Activated naive CD8-positive, alpha-beta T cell treated with anti-CD3 and anti-CD28 coated beads for 36 hours (primary cell): ENCODE measurements around the gene ADRB2. TPM values are rescaled to one million over a fixed set of nuclear protein-coding genes. Genes with fewer than 3 reads are reported as not detected.
A peak's percentile ranks its signal among the peaks of the same experiment; 100 is the strongest.

Experiments
- DNase-seq: peaks from one replicate; pipeline ENCODE4 v3.0.0; 2021
- H3K27ac Mint-ChIP-seq: one replicate; pipeline ENCODE4 v1.8.0; 2022; ENCODE audit warnings: mild to moderate bottlenecking, moderate library complexity, mixed read lengths
- H3K27me3 Mint-ChIP-seq: one replicate; pipeline ENCODE4 v1.8.0; 2022; ENCODE audit warnings: mild to moderate bottlenecking, mixed read lengths
- H3K36me3 Mint-ChIP-seq: one replicate; pipeline ENCODE4 v1.8.0; 2021; ENCODE audit warnings: mild to moderate bottlenecking, mixed read lengths
- H3K4me1 Mint-ChIP-seq: one replicate; pipeline ENCODE4 v1.8.0; 2021; ENCODE audit warnings: mixed read lengths
- H3K4me3 Mint-ChIP-seq: one replicate; pipeline ENCODE4 v1.8.0; 2022; ENCODE audit warnings: mild to moderate bottlenecking, moderate library complexity, mixed read lengths
- H3K9me3 Mint-ChIP-seq: one replicate; pipeline ENCODE4 v1.8.0; 2022; ENCODE audit warnings: mixed read lengths
- total RNA-seq, 2 experiments: library from RNA; stranded (reverse); gene quantifications; one replicate each; pipeline ENCODE4 v1.2.3, GENCODE V29; 2021

Gene ADRB2
- total RNA-seq, 2 experiments from 2014 or later = 0.18 to 0.23 TPM

DNA sequence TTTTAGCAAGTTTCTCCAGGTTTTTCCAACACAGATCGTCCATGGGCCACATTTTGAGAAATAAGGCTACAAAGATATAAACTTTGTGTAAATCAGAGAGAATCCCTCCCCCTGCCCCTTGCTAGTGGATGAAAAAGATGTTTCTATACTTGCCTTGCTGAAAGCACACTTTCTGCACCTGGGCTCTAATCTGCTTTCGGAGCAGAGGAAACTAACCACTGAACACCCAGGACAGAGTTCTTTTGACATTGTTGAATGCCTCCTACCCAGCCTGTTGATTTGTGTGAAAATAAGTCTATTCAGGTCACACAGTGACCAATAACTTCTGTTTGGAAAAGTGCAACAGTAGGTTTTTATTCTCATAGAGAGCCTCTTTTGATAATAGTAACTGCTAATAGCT is 7.5 kb downstream of the ADRB2 start:
- no peak for DNase-seq
- Mint-ChIP-seq H3K27ac (peak overlapping the region; percentile 9), H3K4me3 (no peak overlapping the region), H3K9me3 (no peaks in the 10 kb centered on the region), H3K36me3 (no peaks in the 10 kb centered on the region), H3K27me3 (no peaks in the 10 kb centered on the region), H3K4me1 (peaks cover 13% of the 10 kb centered on the region)

DNA sequence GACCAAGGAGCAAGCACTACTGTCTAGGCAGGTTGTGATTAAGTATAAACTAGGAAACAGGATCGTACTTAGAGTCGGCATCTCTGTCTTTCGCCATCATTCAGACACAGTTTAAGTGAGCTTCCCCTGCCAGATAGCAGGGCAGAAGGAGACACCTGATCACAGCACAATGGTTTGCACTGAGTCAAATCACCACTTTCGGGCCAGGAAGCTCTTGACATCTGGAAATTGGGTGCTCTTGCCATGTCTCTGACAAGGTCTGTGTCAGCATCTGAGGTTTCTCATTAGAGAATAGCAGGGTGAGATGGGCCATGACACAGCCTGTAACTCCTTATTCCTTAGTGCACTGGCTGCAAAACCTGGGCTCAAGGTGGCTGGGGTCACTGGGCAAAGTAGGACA is 8.3 kb downstream of the ADRB2 start:
- H3K4me1 Mint-ChIP-seq = peaks cover 13% of the 10 kb centered on the region
- H3K4me3 Mint-ChIP-seq = no peak overlapping the region
- H3K27me3 Mint-ChIP-seq = no peaks in the 10 kb centered on the region
- DNase-seq = no peak
- no peaks in the 10 kb centered on the region for H3K36me3 Mint-ChIP-seq
- H3K9me3 Mint-ChIP-seq = no peaks in the 10 kb centered on the region
- H3K27ac Mint-ChIP-seq = no peak overlapping the region

DNA sequence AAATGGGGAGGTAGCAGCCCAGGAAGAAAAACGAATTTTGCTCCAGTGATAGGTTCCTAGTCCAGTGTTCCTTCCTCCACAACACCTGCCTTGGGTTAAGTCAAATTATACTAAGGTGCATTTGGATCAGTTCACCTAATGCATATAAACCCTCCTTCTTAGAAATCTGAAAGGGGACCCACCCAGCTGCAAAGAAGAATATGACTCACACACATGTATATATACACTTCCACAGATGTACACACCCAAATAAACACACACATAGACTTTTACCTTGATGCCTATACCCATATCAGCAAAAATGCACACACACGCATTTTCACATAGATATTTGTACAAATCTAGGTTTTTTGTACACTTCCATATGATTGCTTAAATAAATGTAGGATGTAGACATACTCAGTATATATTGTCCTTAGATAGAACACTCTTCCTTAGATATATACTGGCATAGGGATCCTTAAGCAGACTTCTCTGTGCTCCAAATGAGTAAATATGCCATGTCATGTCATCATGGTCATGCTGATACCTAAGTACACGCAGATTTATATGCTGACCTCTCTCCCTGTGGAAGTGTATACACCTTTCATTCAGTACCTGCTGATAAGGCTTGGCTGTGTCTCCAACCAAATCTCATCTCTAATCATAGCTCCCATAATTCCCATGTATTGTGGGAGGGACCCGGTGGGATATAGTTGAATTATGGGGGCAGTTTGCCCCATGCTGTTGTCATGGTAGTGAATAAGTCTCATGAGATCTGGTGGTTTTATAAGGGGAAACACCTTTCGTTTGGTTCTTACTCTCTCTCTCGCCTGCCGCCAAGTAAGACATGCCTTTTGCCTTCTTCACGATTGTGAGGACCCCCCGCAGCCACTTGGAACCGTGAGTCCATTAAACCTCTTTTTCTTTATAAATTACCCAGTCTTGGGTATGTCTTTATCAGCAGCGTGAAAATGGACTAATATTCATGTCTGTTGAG is 10.2 kb downstream of the ADRB2 start:
- Mint-ChIP-seq H3K36me3 (no peaks in the 10 kb centered on the region), H3K4me3 (no peak overlapping the region), H3K27ac (no peak overlapping the region), H3K9me3 (no peaks in the 10 kb centered on the region), H3K4me1 (peaks cover 8% of the 10 kb centered on the region), H3K27me3 (peaks cover 5% of the 10 kb centered on the region)
- no peak for DNase-seq

DNA sequence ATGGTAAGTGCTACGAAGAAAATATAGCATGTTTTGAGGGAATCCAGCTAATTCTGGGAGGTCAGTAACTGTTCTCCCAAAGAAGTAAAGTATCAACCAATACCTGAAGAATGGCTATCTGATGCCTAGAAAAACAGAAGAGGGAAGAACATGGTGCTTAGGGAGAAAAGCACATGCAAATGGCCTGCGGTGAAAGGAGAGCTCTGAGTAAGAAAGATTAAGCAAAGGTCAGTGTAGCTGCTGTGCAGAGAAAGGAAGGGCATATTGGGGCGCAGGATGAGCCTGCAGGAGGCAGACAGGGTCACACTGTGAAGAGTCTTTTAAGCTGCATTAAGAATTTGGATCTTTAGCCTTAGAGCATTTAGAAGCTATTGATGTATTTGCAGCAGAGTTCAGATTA is 11.0 kb downstream of the ADRB2 start:
- Mint-ChIP-seq H3K36me3 (no peaks in the 10 kb centered on the region), H3K9me3 (no peaks in the 10 kb centered on the region), H3K4me3 (no peak overlapping the region), H3K27ac (no peak overlapping the region), H3K4me1 (peaks cover 5% of the 10 kb centered on the region), H3K27me3 (peaks cover 5% of the 10 kb centered on the region)
- no peak for DNase-seq

DNA sequence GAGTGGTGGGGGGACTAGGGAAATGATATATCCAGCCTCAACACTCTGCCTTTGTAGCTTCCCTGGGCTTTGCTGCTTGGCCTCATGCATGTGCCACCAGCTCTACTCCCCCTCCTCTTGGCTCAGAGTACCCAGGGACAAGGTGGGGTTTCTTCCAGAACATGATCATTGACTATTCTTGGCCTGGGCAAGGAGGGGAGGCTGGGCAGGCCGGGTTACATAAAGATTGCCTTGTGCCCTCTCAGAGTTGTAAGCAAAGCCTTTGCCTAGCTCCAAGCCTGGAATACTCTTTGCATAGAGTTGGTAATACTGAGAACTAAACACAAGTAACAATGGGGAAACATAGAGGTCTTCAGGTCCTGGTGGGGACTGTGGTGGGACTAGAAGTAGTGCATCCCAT is 11.9 kb downstream of the ADRB2 start:
- H3K4me3 Mint-ChIP-seq = no peak overlapping the region
- no peaks in the 10 kb centered on the region for H3K9me3 Mint-ChIP-seq
- no peak overlapping the region for H3K27ac Mint-ChIP-seq
- H3K4me1 Mint-ChIP-seq = no peaks in the 10 kb centered on the region
- H3K36me3 Mint-ChIP-seq = no peaks in the 10 kb centered on the region
- peaks cover 6% of the 10 kb centered on the region for H3K27me3 Mint-ChIP-seq
- no peak for DNase-seq

DNA sequence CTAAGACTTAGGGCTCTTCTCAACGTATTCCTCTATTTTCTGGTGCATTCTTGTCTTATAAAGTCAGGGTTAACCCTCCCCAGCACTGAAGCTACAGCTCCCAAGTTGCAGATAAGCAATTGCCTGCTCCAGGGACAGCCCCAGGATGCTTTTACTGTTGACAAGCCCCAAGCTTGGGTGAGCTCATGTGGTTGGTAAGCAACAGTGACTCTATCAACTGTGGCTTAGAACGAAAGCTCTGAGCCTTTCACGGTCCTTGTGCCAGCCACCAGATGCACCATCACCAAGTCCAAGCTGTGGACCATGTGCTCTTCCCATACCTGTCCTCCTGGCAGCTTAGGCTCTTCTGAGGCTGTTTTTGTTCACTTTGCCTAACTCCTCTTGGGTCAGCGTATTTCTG is 13.5 kb downstream of the ADRB2 start:
- Mint-ChIP-seq H3K27ac (no peak overlapping the region), H3K27me3 (peaks cover 9% of the 10 kb centered on the region), H3K36me3 (no peaks in the 10 kb centered on the region), H3K9me3 (no peaks in the 10 kb centered on the region), H3K4me1 (peaks cover 4% of the 10 kb centered on the region), H3K4me3 (no peak overlapping the region)
- DNase-seq = no peak

DNA sequence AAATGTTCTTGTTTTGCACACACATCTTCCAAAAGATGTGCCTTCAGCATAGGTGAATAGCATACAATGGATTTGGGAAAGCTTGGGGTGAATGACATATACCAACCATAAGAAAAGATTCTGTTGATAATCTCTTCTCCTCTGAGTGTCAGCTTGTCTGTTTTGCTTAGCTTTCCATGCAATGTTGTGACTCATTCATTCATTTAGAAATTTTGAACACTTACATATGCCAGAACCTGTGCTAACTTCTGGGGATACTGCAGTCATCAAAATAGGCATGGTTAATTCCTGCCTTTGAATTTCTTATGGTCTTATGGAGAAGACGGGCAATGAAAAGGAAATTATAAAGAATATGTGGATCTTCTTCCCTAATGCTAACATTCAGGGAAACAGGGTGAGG is 14.1 kb downstream of the ADRB2 start:
- DNase-seq = no peak
- no peaks in the 10 kb centered on the region for H3K36me3 Mint-ChIP-seq
- H3K27ac Mint-ChIP-seq = no peak overlapping the region
- H3K9me3 Mint-ChIP-seq = no peaks in the 10 kb centered on the region
- H3K4me3 Mint-ChIP-seq = no peak overlapping the region
- peaks cover 6% of the 10 kb centered on the region for H3K4me1 Mint-ChIP-seq
- peaks cover 9% of the 10 kb centered on the region for H3K27me3 Mint-ChIP-seq

DNA sequence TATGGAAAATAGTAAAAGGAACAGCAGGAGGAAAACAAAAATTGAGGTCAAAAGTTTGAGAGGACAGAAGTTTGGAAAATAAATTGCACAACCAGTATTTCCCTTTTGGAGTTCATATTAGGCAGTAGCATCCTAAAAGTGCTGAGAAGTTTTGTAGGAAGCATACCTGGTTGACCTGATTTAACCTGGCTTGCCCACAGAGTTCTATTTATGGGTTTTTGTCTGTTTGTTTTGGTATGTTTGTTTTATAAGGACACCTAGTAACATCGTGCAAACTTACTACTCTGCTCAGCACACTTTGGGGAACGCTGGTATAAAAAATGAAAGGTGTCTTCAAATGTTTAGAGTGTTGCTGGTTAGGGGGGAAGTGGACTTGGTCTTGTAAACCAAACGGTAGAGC is 15.1 kb downstream of the ADRB2 start:
- no peak for DNase-seq
- Mint-ChIP-seq H3K4me3 (no peak overlapping the region), H3K27ac (no peak overlapping the region), H3K36me3 (no peaks in the 10 kb centered on the region), H3K27me3 (peaks cover 9% of the 10 kb centered on the region), H3K4me1 (peaks cover 11% of the 10 kb centered on the region), H3K9me3 (no peaks in the 10 kb centered on the region)

DNA sequence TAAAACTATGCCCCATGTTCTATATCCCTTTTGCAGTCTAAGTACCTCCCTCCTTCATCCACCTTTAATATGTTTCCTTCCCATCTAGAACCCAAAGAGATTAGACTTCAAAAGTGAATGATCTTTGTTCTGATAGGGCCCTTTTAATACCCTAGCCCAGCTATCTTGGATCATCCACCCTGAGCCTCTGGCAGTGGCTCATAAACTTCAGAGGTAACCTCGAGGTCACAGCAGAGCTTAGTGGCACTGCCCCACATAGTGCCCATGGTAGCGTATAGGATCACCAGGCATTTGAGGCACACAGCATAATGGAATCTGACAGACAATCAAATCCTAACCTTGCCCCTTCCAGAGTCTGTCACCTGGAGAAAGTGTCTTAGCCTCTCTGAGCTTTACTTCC is 15.8 kb downstream of the ADRB2 start:
- no peak for DNase-seq
- H3K36me3 Mint-ChIP-seq = no peaks in the 10 kb centered on the region
- H3K27me3 Mint-ChIP-seq = peaks cover 9% of the 10 kb centered on the region
- H3K4me1 Mint-ChIP-seq = peaks cover 11% of the 10 kb centered on the region
- no peaks in the 10 kb centered on the region for H3K9me3 Mint-ChIP-seq
- H3K27ac Mint-ChIP-seq = no peak overlapping the region
- no peak overlapping the region for H3K4me3 Mint-ChIP-seq

DNA sequence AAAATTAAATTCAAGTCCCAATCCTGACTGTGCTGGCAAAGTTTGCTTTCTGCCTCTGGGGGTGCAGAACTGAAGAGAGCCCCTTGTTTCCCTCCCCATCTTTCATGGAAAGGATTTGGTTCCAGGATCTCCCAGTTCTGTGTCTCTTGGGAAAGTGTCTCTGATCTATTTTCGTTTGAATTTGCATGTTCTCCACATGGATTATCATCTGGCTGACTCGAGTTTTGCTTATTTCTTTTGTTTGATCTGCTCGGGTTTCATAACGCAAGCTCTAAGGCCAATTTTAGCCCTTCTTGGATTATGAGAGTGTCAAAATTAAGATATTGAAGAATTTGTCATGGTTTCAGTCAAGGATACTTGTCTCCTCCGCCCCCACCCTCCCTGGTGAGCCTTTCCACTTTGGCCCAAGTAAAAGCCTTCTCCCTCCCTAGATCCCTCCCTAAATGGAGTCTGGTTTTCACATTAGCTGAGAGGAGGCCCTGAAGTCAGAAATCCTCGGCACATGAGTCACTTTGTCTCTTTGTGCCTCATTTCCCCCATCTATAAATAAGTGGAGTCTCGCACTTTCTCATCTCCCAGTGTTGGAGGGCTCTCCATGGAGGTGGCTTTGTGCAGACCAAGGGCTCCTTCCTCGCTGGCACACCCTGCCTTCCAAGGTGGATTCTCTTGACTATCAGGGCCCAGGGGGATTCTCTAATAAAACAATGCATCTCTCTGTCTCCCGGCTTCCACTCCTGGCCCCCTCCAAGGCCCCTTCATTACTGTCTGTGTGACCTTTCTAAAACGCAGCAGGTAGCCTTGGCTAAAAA is 17.3 kb downstream of the ADRB2 start:
- DNase-seq = no peak
- peaks cover 19% of the 10 kb centered on the region for H3K4me1 Mint-ChIP-seq
- peaks cover 4% of the 10 kb centered on the region for H3K36me3 Mint-ChIP-seq
- no peak overlapping the region for H3K27ac Mint-ChIP-seq
- H3K27me3 Mint-ChIP-seq = peaks cover 9% of the 10 kb centered on the region
- H3K4me3 Mint-ChIP-seq = no peak overlapping the region
- H3K9me3 Mint-ChIP-seq = peaks cover 5% of the 10 kb centered on the region

DNA sequence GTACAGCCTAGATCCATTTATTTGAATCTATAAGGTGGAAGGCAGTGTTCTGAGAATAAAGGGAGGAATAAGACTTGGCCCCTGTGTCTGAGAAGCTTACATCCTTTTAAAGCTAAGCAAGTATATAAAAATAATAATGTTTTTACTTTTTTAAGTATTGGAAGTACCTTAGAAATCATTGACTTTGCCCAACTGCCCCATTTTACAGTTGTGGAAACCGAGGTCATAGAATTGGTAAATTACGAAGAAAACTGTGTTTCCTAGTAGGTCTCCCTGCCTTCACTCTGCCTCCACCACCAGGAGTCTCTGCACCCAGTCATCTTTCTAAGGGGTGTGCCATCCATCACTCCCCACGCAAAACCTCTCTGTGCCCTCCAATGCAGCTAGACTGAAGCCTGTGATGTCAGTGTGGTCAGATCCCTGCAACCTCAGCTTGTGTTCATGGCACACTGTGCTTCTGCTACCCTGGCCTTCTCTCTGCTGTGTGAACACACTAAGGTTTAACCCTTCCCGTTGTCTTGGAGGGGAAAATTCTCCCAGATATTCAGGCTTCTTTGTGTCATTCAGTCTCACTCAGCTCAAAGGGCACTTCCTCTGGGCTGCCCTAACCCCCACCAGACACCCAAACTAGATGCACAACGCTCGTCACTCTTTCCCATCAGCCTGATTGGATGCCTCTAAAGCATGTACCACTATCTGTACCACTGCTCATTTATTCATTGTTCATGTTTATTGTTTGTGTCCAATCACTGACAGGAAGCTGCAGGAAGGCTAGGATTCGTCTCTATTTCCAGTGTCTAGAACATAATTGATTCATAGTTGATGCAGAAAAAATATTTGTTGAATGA is 18.2 kb downstream of the ADRB2 start:
- Mint-ChIP-seq H3K27ac (peak overlapping the region; percentile 35), H3K27me3 (peaks cover 9% of the 10 kb centered on the region), H3K4me1 (peaks cover 27% of the 10 kb centered on the region), H3K4me3 (no peak overlapping the region), H3K36me3 (peaks cover 4% of the 10 kb centered on the region), H3K9me3 (peaks cover 5% of the 10 kb centered on the region)
- DNase-seq = no peak

DNA sequence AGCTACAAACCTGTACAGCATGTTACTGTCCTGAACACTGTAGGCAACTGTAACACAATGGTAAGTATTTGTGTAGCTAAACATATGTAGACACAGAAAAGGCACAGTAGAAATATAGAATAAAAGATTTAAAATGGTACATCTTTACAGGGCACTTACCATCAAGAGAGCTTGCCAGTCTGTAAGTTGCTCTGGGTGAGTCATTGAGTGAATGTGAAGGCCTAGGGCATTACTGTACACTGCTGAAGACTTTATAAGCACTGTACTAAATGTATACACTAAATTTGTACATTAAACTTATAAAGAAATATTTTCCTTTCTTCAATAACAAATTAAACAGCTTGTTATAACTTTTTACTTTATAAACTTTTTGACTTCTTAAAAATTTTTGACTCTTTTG is 20.5 kb downstream of the ADRB2 start:
- peaks cover 4% of the 10 kb centered on the region for H3K36me3 Mint-ChIP-seq
- no peak for DNase-seq
- no peak overlapping the region for H3K27ac Mint-ChIP-seq
- H3K4me3 Mint-ChIP-seq = no peak overlapping the region
- H3K9me3 Mint-ChIP-seq = peaks cover 5% of the 10 kb centered on the region
- H3K4me1 Mint-ChIP-seq = peaks cover 29% of the 10 kb centered on the region
- H3K27me3 Mint-ChIP-seq = peaks cover 4% of the 10 kb centered on the region

DNA sequence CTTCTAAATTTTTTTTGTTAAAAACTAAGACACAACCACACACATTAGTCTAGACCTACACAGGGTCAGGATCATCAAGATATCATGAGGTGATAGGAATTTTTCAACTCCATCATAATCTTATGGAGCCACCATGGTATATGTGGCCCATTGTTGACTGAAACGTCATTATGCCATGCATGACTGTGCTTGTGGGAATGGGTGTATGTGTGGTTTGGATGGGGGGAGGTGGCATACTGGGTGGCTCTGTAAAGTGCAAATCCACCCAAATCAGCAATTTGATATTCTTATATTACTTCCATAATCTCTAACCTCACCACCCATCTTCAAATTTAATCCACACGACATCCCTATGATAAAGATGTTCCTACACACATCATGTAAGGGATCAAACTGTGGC is 21.0 kb downstream of the ADRB2 start:
- H3K36me3 Mint-ChIP-seq = peaks cover 4% of the 10 kb centered on the region

DNA sequence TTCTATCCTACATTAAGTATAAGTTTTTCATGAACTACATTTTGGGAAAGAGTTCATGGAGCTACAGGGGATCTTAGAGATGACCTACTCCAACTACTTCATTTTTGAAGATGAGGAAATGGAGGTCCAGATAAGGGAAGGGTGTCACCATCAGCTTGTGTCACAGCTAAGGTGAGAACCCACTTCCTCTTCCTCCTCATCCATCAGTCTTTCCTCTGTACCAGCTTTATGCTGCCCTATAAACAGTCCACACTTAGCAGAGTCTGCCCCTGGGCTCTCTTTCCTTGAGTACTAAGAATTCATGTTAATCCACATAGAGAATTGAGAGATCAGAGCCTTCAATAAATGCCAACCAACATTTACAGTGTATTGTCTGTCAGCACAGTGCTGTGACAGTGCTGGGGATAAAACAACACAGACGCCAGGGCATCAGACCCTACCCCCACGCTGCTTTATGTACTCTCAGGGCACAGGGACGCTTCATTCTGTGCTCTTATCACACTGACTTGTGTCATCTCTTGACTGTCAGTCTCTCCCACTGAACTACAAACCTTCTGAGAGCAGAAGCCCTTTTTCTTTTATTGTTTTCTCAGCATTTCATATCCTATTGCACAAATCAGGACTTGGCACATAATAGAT is 22.1 kb downstream of the ADRB2 start:
- Mint-ChIP-seq H3K27ac (peak overlapping the region; percentile 62), H3K27me3 (peaks cover 2% of the 10 kb centered on the region), H3K36me3 (peaks cover 4% of the 10 kb centered on the region), H3K4me3 (no peak overlapping the region), H3K9me3 (peaks cover 5% of the 10 kb centered on the region), H3K4me1 (peaks cover 29% of the 10 kb centered on the region)
- DNase-seq = no peak

More for the DNA sequence above, 21.0 kb downstream of the ADRB2 start:
- Mint-ChIP-seq H3K9me3 (peaks cover 5% of the 10 kb centered on the region), H3K4me3 (no peak overlapping the region), H3K4me1 (peaks cover 29% of the 10 kb centered on the region), H3K27me3 (peaks cover 4% of the 10 kb centered on the region), H3K27ac (no peak overlapping the region)
- DNase-seq = no peak
